CD4-positive, alpha-beta T cell (primary cell): ENCODE results near the gene TPD52L1. TPM values are rescaled to one million over a fixed set of nuclear protein-coding genes. Genes with fewer than 3 reads are reported as not detected.

Source experiments
- ATAC-seq: fragments of 200-7000 bp; cut with Tn5 transposase; one replicate; pipeline ENCODE4 v1.10.0; 2022; ENCODE audit warnings: mild to moderate bottlenecking; ENCODE audit not compliant: poor library complexity
- CTCF ChIA-PET: fragments of 350-600 bp; sonication (Branson Sonifier 250); formaldehyde crosslinking; loops from one replicate; lab custom pipeline; 2021; ENCODE audit warnings: antibody characterized with exemption, inconsistent platforms; lab: Charles Lee
- POLR2A ChIA-PET: fragments of 350-600 bp; sonication (Branson Sonifier 250); formaldehyde crosslinking; loops from one replicate; lab custom pipeline; 2021; ENCODE audit warnings: antibody characterized with exemption, inconsistent platforms; lab: Charles Lee
- DNase-seq, 14 experiments: peaks; one replicate each; pipeline ENCODE4 v3.0.0-alpha.2; 2013 to 2020; ENCODE audit warnings: mixed read lengths in 2 of 14
- H3K27ac ChIP-seq, 2 donors: one replicate each; pipeline versions ENCODE4 v1.5.1 to v1.7.0; 2013; ENCODE audit warnings: low read length in 2 of 2, low read depth in 1 of 2, mild to moderate bottlenecking in 1 of 2
- H3K27me3 ChIP-seq, 2 experiments: 1 replicate in 1 of 2; 2 replicates in 1 of 2; pipeline versions ENCODE4 v1.6.1 to v1.7.0; 2013; ENCODE audit warnings: low read length in 2 of 2, control low read depth in 1 of 2, mild to moderate bottlenecking in 1 of 2, moderate library complexity in 1 of 2; ENCODE audit not compliant: insufficient read depth in 2 of 2, control insufficient read depth in 1 of 2
- H3K36me3 ChIP-seq: one replicate; pipeline ENCODE4 v1.6.1; 2013; ENCODE audit warnings: low read length, control low read depth; ENCODE audit not compliant: insufficient read depth
- H3K4me1 ChIP-seq: one replicate; pipeline ENCODE4 v1.6.1; 2013; ENCODE audit warnings: low read length, control low read depth; ENCODE audit not compliant: insufficient read depth
- H3K4me3 ChIP-seq: one replicate; pipeline ENCODE4 v1.5.1; 2013; ENCODE audit warnings: mild to moderate bottlenecking, low read length, moderate library complexity
- H3K9me3 ChIP-seq, 2 experiments: 1 replicate in 1 of 2; 2 replicates in 1 of 2; pipeline versions ENCODE4 v1.6.1 to v1.7.0; 2013; ENCODE audit warnings: low read length in 2 of 2, mild to moderate bottlenecking in 2 of 2, control low read depth in 1 of 2, moderate library complexity in 1 of 2; ENCODE audit not compliant: control insufficient read depth in 1 of 2, insufficient read depth in 1 of 2
- H3K27ac Mint-ChIP-seq: one replicate; pipeline ENCODE4 v1.8.0; 2020; ENCODE audit warnings: mixed read lengths
- H3K27me3 Mint-ChIP-seq: one replicate; pipeline ENCODE4 v1.8.0; 2021; ENCODE audit warnings: mixed read lengths
- H3K36me3 Mint-ChIP-seq: one replicate; pipeline ENCODE4 v1.8.0; 2021; ENCODE audit warnings: low read depth, mixed read lengths
- H3K4me1 Mint-ChIP-seq: one replicate; pipeline ENCODE4 v1.8.0; 2021; ENCODE audit warnings: low read depth, mixed read lengths
- H3K4me3 Mint-ChIP-seq: one replicate; pipeline ENCODE4 v1.8.0; 2020; ENCODE audit warnings: mild to moderate bottlenecking, mixed read lengths
- H3K9me3 Mint-ChIP-seq: one replicate; pipeline ENCODE4 v1.8.0; 2020; ENCODE audit warnings: mixed read lengths
- CTCF ChIP-seq: fragments of 200-600 bp; IDR thresholded peaks from one replicate; pipeline ENCODE4 v1.8.0; 2022; ENCODE audit warnings: antibody characterized with exemption, mild to moderate bottlenecking
- intact Hi-C, 2 experiments: fragments of 100-400 bp; cut with DNase I in 1 of 2; cut with micrococcal nuclease in 1 of 2; formaldehyde crosslinking; loops; one replicate each; pipeline versions ENCODE4 v1.15.1 to v1.9.0; 2023 to 2025; cut with DNase I, micrococcal nuclease
- total RNA-seq, 174 experiments: library from RNA in 2 of 174; stranded (reverse) in 2 of 174; gene quantifications; one replicate each; pipeline ENCODE4 v1.2.3 and lab custom pipeline; 2021 to 2026

TPD52L1 gene
- total RNA-seq, 2 experiments from 2014 or later = not detected

GRCh38 chr6:125230674-125231073 lies 77.1 kb downstream of the TPD52L1 start:
- H3K4me1 ChIP-seq = no peaks in the 10 kb centered on the region
- no peaks in the 10 kb centered on the region for H3K27me3 ChIP-seq
- Mint-ChIP-seq H3K27me3 (no peaks in the 10 kb centered on the region), H3K36me3 (no peaks in the 10 kb centered on the region), H3K4me3 (no peak overlapping the region), H3K9me3 (no peaks in the 10 kb centered on the region), H3K4me1 (no peaks in the 10 kb centered on the region), H3K27ac (no peak overlapping the region)
- POLR2A ChIA-PET = interaction anchor here (0.5 kb wide), 1 partner anchor 452 kb away, joined by 3 read pairs; no protein-coding TSS in a partner anchor
- ATAC-seq = no peak
- no peak overlapping the region for H3K27ac ChIP-seq
- H3K9me3 ChIP-seq = no peaks in the 10 kb centered on the region
- CTCF ChIA-PET = no interaction called here
- H3K36me3 ChIP-seq = no peaks in the 10 kb centered on the region
- TF ChIP-seq CTCF = no peak
- no peak overlapping the region for H3K4me3 ChIP-seq
- no peak for DNase-seq
- intact Hi-C loops = no loop called here

- intact Hi-C loops = no loop called here
- Histone ChIP-seq H3K4me3 (no peak overlapping the region), H3K27me3 (no peaks in the 10 kb centered on the region), H3K9me3 (no peaks in the 10 kb centered on the region), H3K27ac (no peak overlapping the region), H3K36me3 (no peaks in the 10 kb centered on the region), H3K4me1 (no peaks in the 10 kb centered on the region)
- Mint-ChIP-seq H3K4me3 (no peak overlapping the region), H3K4me1 (no peaks in the 10 kb centered on the region), H3K36me3 (no peaks in the 10 kb centered on the region), H3K9me3 (no peaks in the 10 kb centered on the region), H3K27ac (no peak overlapping the region), H3K27me3 (no peaks in the 10 kb centered on the region)
- ChIA-PET POLR2A (interaction anchor here (0.5 kb wide), 1 partner anchor 452 kb away, joined by 3 read pairs; no protein-coding TSS in a partner anchor), CTCF (no interaction called here)
- DNase-seq (no peak), ATAC-seq (no peak)
- TF ChIP-seq CTCF = no peak
These were observed 77.6 kb downstream of the TPD52L1 start for GRCh38 chr6:125231133-125231532.

GRCh38 chr6:125231574-125232343 lies 78.2 kb downstream of the TPD52L1 start:
- CTCF ChIA-PET = no interaction called here
- Mint-ChIP-seq H3K4me3 (no peak overlapping the region), H3K27ac (no peak overlapping the region), H3K27me3 (no peaks in the 10 kb centered on the region), H3K36me3 (no peaks in the 10 kb centered on the region), H3K4me1 (no peaks in the 10 kb centered on the region), H3K9me3 (no peaks in the 10 kb centered on the region)
- no peaks in the 10 kb centered on the region for H3K27me3 ChIP-seq
- no peak for TF ChIP-seq CTCF
- intact Hi-C loops = no loop called here
- POLR2A ChIA-PET = no interaction called here
- H3K27ac ChIP-seq = no peak overlapping the region
- DNase-seq (no peak), ATAC-seq (no peak)
- no peak overlapping the region for H3K4me3 ChIP-seq
- no peaks in the 10 kb centered on the region for H3K36me3 ChIP-seq
- H3K9me3 ChIP-seq = no peaks in the 10 kb centered on the region
- H3K4me1 ChIP-seq = no peaks in the 10 kb centered on the region
